G401 (cell line): Measurements from ENCODE around the gene RAB30. TPM values are rescaled to one million over a fixed set of nuclear protein-coding genes. Genes with fewer than 3 reads are reported as not detected.

ENCODE experiments used
- DNase-seq: peaks from one replicate; pipeline ENCODE4 v3.0.0-alpha.2; 2015; ENCODE audit warnings: low spot score
- in situ Hi-C: cut with HindIII; loops from 2 replicates; pipeline ENCODE4 v1.10.0; 2016; ENCODE audit warnings: low sequenced_read_pairs, mixed read lengths
- total RNA-seq: library from RNA; depleted of rRNA; stranded (reverse); fragments of >200 nt; shearing (Covaris generic); gene quantifications from 2 replicates; pipeline ENCODE4 v1.2.3, GENCODE V29; 2014; rRNA removed

The RAB30 gene
- total RNA-seq, 1 experiment from 2014 or later, result 3.7 TPM

DNA sequence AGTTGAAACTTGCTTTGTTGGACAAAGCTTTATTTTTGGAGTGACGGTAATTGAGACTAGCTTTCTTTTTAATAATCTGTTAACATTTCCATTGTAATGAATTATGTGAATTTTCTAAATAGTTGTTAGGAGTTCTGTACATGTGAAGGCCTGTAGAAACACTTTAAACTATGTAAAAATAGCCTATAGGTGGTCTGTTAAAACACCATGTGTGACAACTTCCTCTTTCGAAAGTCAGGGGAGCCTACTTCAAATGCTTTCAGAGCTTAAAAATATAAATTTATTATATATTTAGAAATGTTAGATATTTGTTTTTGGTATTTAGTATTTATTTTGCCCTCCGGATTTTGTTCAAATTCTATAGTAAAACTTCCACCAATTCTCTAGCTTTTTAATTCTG is 141.5 kb downstream of the RAB30 start:
- in situ Hi-C loops, result no loop called here
- DNase-seq, result no peak

DNA sequence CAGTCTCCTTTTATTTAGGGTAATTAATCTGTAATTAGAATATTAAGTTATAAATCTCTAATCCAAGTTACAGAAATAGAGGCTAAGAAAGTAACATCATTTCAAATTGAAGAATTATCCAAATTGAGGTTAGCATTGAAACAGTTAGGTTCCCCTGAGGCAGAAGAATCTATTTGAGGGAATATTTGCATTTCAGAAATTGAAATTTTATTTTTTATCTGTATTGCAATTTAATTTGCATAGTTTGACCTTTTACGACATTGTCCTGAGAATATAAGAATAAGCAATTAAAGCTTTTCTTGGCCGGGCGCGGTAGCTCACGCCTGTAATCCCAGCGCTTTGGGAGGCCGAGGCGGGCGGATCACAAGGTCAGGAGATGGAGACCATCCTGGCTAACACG is 142.6 kb downstream of the RAB30 start:
- in situ Hi-C loops, result no loop called here
- no peak for DNase-seq

GRCh38 chr11:82927264-82927880 is 144.3 kb downstream of the RAB30 start:
- DNase-seq, result peak; percentile 72
- in situ Hi-C loops, result no loop called here

GRCh38 chr11:82924522-82925224 is 147.0 kb downstream of the RAB30 start:
- DNase-seq, result no peak
- in situ Hi-C loops, result no loop called here

Other genes with a start within 250 kb of the RAB30 start
- gene PRCP, start 171.5 kb downstream of the RAB30 start, total RNA-seq, result 34.6 and 49.1 TPM in 2 replicates
- 13.4 and 14.7 TPM in 2 replicates for gene DDIAS, start 170.2 kb downstream of the RAB30 start, total RNA-seq
- 10.8 and 22.3 TPM in 2 replicates for gene PCF11, start 85.2 kb upstream of the RAB30 start, total RNA-seq
- gene ANKRD42, start 121.8 kb upstream of the RAB30 start, total RNA-seq, result 5.1 and 15.1 TPM in 2 replicates
- 35.1 and 54.9 TPM in 2 replicates for gene CCDC90B, start 214.5 kb upstream of the RAB30 start, total RNA-seq